Kidney (tissue), 14 donors: Measurements from ENCODE around the gene EMILIN3. TPM values are rescaled to one million over a fixed set of nuclear protein-coding genes. Genes with fewer than 3 reads are reported as not detected.
A peak's percentile ranks its signal among the peaks of the same experiment; 100 is the strongest.

ENCODE experiments used
- DNase-seq, 5 donors: peaks; one replicate each; pipeline ENCODE4 v3.0.0-alpha.2; 2013 to 2020
- FAIRE-seq: peaks from 2 replicates; lab custom pipeline; 2012; peaks lifted over from hg19 to GRCh38; lab: Jason Lieb, UNC
- H3K27ac ChIP-seq, 2 donors: one replicate each; pipeline ENCODE4 v1.7.0; 2013; ENCODE audit warnings: low read depth in 2 of 2, low read length in 2 of 2, inconsistent platforms in 1 of 2
- H3K27me3 ChIP-seq: one replicate; pipeline ENCODE4 v1.7.1; 2013; ENCODE audit warnings: low read length, inconsistent platforms; ENCODE audit not compliant: control insufficient read depth, insufficient read depth
- H3K36me3 ChIP-seq, 3 donors: one replicate each; pipeline versions ENCODE4 v1.7.0 to v1.7.1; 2013; ENCODE audit warnings: low read length in 3 of 3, control low read depth in 1 of 3, inconsistent platforms in 1 of 3; ENCODE audit not compliant: insufficient read depth in 3 of 3, control insufficient read depth in 2 of 3
- H3K4me1 ChIP-seq, 3 donors: one replicate each; pipeline versions ENCODE4 v1.7.0 to v1.7.1; 2013; ENCODE audit warnings: low read length in 3 of 3, inconsistent platforms in 1 of 3, low read depth in 1 of 3; ENCODE audit not compliant: control insufficient read depth in 2 of 3, insufficient read depth in 2 of 3
- H3K4me3 ChIP-seq, 3 donors: one replicate each; pipeline versions ENCODE4 v1.7.0 to v1.8.1; 2013; ENCODE audit warnings: low read length in 3 of 3, control low read depth in 1 of 3, inconsistent platforms in 1 of 3
- H3K9ac ChIP-seq, 3 donors: one replicate each; pipeline versions ENCODE4 v1.7.0 to v1.7.1; 2013; ENCODE audit warnings: low read length in 3 of 3, control low read depth in 1 of 3, inconsistent platforms in 1 of 3
- H3K9me3 ChIP-seq, 3 donors: one replicate each; pipeline versions ENCODE4 v1.7.0 to v1.7.1; 2013; ENCODE audit warnings: low read length in 3 of 3, control low read depth in 1 of 3, inconsistent platforms in 1 of 3; ENCODE audit not compliant: control insufficient read depth in 2 of 3, insufficient read depth in 1 of 3
- intact Hi-C: fragments of 100-400 bp; cut with DNase I; formaldehyde crosslinking; loops from one replicate; pipeline ENCODE4 v1.11.1; 2022
- polyA plus RNA-seq: library from polyadenylated mRNA; stranded (reverse); fragments of 350-450 nt; fragmentation: Illumina TruSeq; extraction: RNeasy Lipid Tissue Mini Kit (QIAGEN cat#74804); gene quantifications from one replicate; pipeline ENCODE4 v1.2.3, GENCODE V29; 2014; ENCODE audit warnings: low read depth, low replicate concordance; ENCODE audit not compliant: insufficient read depth
- total RNA-seq: library from RNA; stranded (reverse); fragmentation: NEBNext Ultra II Directional; extraction: Animal tissue kit (Norgen Biotek cat#: 25700); gene quantifications from one replicate; pipeline ENCODE4 v1.2.1, GENCODE V29; 2021
- TF ChIP-seq, protein P1 (sequence below): IDR thresholded peaks from 3 replicates; pipeline ENCODE4 v1.5.1; 2012; ENCODE audit warnings: mild to moderate bottlenecking, moderate library complexity, borderline replicate concordance; ENCODE audit not compliant: insufficient read depth; ENCODE audit errors: extremely low read depth
- donor health status: control.
- donor health status: control.
- donor health status: control.
- donor health status: control.
- donor health status: control.
- donor health status: DM: yes; HTN: yes; CAD: no.
- donor health status: Normal renal cell carcinoma (clear cell type).

EMILIN3 gene
- total and polyA plus RNA-seq, 2 donors from 2014 or later = 0.32 to 0.50 TPM

DNA sequence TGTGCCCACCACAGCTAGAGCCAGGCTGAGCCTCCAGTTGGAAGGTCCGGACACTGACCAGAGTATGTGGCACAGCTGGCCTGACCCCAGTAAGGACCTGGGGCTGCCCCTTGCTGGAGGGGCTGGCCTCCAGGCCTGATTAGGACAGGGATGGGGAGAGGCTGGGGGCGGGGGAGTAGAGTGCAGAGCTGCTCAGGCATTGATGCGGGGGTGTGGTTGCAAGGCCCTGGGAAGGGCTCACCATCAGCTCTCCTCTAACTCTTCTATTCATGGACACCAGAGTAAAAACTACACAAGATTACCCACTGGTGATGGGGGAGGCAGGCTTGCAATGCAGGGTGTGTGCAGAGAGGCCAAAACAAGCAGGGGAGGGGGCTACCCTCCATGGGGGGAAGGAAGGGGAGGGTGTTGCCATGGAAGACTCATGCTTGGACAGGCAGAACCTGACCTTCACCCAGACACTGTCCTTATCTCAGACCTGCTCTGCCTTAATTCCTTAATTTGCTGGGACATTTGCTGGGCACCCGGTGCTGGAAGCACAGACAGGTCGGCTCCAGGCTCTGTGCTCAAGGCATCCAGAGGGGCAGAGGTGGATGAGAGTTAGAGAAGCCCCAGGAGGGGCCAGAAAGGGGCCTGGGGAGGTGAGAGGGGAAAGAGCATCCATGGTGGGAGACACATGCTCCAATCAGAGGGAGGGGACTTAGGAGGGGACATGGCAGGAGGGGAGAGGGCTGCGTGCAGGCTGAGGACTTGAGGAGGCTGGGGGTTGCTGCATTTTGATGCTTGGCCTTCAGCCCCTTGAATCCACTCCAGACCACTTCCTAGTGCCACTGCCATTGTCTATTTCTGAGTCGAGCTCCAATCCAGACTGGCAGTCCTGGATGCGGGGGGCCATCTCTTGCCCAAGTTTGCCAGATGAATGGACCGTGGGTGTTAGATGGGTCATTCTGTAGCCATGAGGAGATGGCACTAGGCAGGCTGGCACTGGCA is 7.6 kb upstream of the EMILIN3 start:
- Histone ChIP-seq H3K27ac (no peak overlapping the region), H3K4me3 (no peak overlapping the region), H3K27me3 (no peaks in the 10 kb centered on the region), H3K36me3 (no peaks in the 10 kb centered on the region), H3K9me3 (no peaks in the 10 kb centered on the region), H3K4me1 (no peaks in the 10 kb centered on the region), H3K9ac (no peak overlapping the region)
- DNase-seq = peak in 4 of 5 donors; percentile 72 to 80 (median 77)
- intact Hi-C loops = no loop called here
- no peak for FAIRE-seq
- TF ChIP-seq, protein P1, sequence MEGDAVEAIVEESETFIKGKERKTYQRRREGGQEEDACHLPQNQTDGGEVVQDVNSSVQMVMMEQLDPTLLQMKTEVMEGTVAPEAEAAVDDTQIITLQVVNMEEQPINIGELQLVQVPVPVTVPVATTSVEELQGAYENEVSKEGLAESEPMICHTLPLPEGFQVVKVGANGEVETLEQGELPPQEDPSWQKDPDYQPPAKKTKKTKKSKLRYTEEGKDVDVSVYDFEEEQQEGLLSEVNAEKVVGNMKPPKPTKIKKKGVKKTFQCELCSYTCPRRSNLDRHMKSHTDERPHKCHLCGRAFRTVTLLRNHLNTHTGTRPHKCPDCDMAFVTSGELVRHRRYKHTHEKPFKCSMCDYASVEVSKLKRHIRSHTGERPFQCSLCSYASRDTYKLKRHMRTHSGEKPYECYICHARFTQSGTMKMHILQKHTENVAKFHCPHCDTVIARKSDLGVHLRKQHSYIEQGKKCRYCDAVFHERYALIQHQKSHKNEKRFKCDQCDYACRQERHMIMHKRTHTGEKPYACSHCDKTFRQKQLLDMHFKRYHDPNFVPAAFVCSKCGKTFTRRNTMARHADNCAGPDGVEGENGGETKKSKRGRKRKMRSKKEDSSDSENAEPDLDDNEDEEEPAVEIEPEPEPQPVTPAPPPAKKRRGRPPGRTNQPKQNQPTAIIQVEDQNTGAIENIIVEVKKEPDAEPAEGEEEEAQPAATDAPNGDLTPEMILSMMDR = no peak

DNA sequence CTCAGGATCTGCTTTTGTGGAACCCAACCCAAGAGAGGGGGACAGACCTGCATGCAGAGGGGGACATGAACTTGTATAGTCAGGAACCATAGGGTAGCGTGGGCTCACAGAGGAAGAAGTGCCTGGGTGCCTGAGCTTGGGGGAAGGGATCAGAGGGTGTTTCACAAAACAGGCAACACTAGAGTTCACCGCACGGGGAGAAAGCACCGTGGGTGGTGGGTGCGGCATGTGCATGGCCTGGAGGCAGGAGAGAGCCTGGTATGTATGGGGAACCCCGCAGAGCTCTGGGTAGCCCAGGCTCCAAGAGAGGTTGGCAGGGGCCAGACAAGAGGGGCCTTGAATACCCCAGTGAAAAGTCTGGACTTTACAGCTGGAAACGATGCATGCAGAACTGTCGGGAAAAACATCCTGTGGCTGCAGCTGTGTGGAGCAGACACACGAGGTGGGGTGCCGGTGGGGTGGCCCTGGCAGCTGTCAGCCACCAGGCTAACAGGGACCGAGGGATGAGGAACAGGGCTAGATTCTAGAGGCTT is 6.7 kb upstream of the EMILIN3 start:
- no peak overlapping the region for H3K4me3 ChIP-seq
- intact Hi-C loops = no loop called here
- no peak overlapping the region for H3K9ac ChIP-seq
- TF ChIP-seq, protein P1 = no peak
- H3K9me3 ChIP-seq = no peaks in the 10 kb centered on the region
- no peaks in the 10 kb centered on the region for H3K27me3 ChIP-seq
- H3K4me1 ChIP-seq = no peaks in the 10 kb centered on the region
- no peak for FAIRE-seq
- DNase-seq = no peak
- H3K27ac ChIP-seq = no peak overlapping the region
- H3K36me3 ChIP-seq = no peaks in the 10 kb centered on the region

DNA sequence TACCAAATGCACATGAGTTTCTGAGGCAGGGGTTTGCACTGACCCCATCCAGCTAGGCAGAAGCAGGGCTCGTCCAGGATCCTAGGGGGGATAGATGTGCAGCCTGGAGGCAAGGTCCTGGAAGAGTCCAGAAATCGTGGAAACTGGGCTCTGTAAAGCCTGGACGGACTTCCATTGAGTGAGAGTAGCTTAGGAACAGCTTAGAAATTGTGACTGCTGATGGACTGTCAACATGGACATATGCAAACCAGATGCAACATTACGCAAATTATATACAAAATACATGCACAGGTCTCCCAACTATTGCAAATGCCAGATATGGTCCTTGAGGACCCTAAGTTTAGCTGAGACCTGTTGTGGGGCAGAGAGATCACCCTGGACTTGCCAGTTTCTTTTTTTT is 4.8 kb upstream of the EMILIN3 start:
- Histone ChIP-seq H3K9me3 (no peaks in the 10 kb centered on the region), H3K4me1 (no peaks in the 10 kb centered on the region), H3K4me3 (no peak overlapping the region), H3K27me3 (no peaks in the 10 kb centered on the region), H3K27ac (no peak overlapping the region), H3K36me3 (no peaks in the 10 kb centered on the region), H3K9ac (no peak overlapping the region)
- no peak for FAIRE-seq
- TF ChIP-seq, protein P1 = no peak
- intact Hi-C loops = no loop called here
- DNase-seq = no peak
